OCI-LY7 (cell line): ENCODE results near the gene SEMA3G.

Experiments
- CTCF ChIP-seq: fragments of 200-600 bp; sonication (generic); conservative IDR thresholded peaks from 2 replicates; pipeline ENCODE4 v1.5.1; 2014; ENCODE audit warnings: mild to moderate bottlenecking, antibody characterized with exemption, low read length, moderate library complexity, mixed read lengths
- EZH2phosphoT487 ChIP-seq: fragments of 200-600 bp; sonication (generic); IDR thresholded peaks from 2 replicates; pipeline ENCODE4 v1.6.1; 2018; ENCODE audit warnings: low read depth, borderline replicate concordance, mild to moderate bottlenecking, mixed run types, antibody characterized with exemption, low read length, moderate library complexity, mixed read lengths

GRCh38 chr3:52440249-52440551, 4.7 kb downstream of the SEMA3G start:
- TF ChIP-seq EZH2phosphoT487 (no peak), CTCF (no peak)
